Chondrocyte (in vitro differentiated cells): ENCODE data around the gene ZNF254. TPM values are rescaled to one million over a fixed set of nuclear protein-coding genes. Genes with fewer than 3 reads are reported as not detected.

Experiments
- DNase-seq: peaks from one replicate; pipeline ENCODE4 v3.0.0; 2021; ENCODE audit warnings: mixed read lengths, low spot score
- H3K27ac Mint-ChIP-seq: one replicate; pipeline ENCODE4 v1.8.0; 2021; ENCODE audit warnings: mild to moderate bottlenecking, moderate library complexity, mixed read lengths; ENCODE audit not compliant: unreplicated experiment
- H3K27me3 Mint-ChIP-seq: 2 replicates; pipeline ENCODE4 v1.8.0; 2021; ENCODE audit warnings: low read depth, mixed read lengths
- H3K36me3 Mint-ChIP-seq: 2 replicates; pipeline ENCODE4 v1.8.0; 2021; ENCODE audit warnings: low read depth, mixed read lengths
- H3K4me1 Mint-ChIP-seq: 2 replicates; pipeline ENCODE4 v1.8.0; 2021; ENCODE audit warnings: low read depth, mild to moderate bottlenecking, mixed read lengths
- H3K4me3 Mint-ChIP-seq: one replicate; pipeline ENCODE4 v1.8.0; 2021; ENCODE audit warnings: mild to moderate bottlenecking, moderate library complexity, mixed read lengths; ENCODE audit not compliant: unreplicated experiment
- H3K9me3 Mint-ChIP-seq: 2 replicates; pipeline ENCODE4 v1.8.0; 2021; ENCODE audit warnings: low read depth, mixed read lengths
- total RNA-seq: library from RNA; stranded (reverse); gene quantifications from 3 replicates; pipeline ENCODE4 v1.2.1, GENCODE V29; 2021
- TF ChIP-seq, protein P1 (sequence below): fragments of 200-600 bp; sonication (generic); IDR thresholded peaks from 2 replicates; pipeline ENCODE4 v1.5.0; 2021; ENCODE audit warnings: antibody characterized with exemption, mild to moderate bottlenecking, moderate library complexity

The ZNF254 gene
- total RNA-seq, 1 donor from 2014 or later, result 13.1 TPM

DNA sequence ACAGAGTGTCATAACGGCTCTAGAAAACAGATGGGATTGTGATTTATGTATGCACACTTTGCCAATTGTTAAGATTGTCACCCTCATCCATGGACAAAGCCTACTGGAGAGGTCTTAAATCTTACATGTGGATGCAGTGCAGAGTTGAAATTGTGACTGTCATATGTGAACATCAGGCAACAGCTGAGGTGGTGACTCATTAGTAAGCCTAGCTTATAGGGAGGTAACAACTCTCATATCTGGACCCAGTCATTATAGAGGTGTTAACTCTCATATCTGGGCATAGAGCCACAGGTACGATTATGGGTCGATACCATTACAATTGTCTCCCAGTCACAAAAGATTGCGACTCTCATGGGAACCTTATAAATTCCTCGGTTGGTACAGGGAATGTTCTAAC, 29.8 kb upstream of the ZNF254 start:
- no peak for DNase-seq
- Mint-ChIP-seq H3K4me1 (peaks cover 11% of the 10 kb centered on the region), H3K9me3 (no peaks in the 10 kb centered on the region), H3K36me3 (peaks cover 47% of the 10 kb centered on the region), H3K27me3 (no peaks in the 10 kb centered on the region), H3K4me3 (no peak overlapping the region), H3K27ac (no peak overlapping the region)
- TF ChIP-seq, protein P1, sequence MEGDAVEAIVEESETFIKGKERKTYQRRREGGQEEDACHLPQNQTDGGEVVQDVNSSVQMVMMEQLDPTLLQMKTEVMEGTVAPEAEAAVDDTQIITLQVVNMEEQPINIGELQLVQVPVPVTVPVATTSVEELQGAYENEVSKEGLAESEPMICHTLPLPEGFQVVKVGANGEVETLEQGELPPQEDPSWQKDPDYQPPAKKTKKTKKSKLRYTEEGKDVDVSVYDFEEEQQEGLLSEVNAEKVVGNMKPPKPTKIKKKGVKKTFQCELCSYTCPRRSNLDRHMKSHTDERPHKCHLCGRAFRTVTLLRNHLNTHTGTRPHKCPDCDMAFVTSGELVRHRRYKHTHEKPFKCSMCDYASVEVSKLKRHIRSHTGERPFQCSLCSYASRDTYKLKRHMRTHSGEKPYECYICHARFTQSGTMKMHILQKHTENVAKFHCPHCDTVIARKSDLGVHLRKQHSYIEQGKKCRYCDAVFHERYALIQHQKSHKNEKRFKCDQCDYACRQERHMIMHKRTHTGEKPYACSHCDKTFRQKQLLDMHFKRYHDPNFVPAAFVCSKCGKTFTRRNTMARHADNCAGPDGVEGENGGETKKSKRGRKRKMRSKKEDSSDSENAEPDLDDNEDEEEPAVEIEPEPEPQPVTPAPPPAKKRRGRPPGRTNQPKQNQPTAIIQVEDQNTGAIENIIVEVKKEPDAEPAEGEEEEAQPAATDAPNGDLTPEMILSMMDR, result no peak

DNA sequence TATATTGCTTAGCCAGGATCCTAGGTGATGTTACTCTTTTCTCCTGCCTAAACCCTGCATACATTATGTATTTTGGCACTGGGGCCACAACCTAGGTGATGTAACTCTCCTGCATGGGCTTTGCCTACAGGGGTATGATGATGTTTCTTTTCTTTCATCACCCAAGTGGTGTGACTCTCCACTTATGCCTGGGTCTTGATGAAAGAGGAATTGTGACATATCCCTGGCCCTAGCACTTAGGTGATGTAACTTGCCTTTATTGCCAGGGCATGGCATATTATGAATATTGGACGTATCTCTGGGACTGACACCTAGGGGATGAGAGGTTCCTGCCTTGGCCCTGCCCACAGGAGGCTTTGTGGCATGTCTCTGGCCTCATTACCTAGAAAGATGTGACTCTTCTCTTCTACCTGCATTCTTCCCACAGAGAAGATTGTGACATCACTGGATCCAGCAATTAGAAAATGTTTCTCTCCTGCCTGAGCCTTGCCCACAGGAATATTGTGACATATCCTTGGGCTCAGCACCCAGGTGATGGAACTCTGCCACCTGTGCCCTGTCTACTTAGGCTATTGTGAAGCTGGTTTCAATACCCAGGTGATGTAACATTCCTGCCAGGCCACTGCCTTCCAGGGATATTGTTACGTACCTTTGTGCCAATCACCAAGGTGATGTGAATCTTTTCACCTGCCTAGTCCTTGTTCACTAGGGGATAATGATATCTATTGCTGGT, 27.3 kb upstream of the ZNF254 start:
- no peak overlapping the region for H3K27ac Mint-ChIP-seq
- peaks cover 31% of the 10 kb centered on the region for H3K36me3 Mint-ChIP-seq
- no peaks in the 10 kb centered on the region for H3K27me3 Mint-ChIP-seq
- H3K4me1 Mint-ChIP-seq, result no peaks in the 10 kb centered on the region
- no peak overlapping the region for H3K4me3 Mint-ChIP-seq
- no peaks in the 10 kb centered on the region for H3K9me3 Mint-ChIP-seq
- TF ChIP-seq, protein P1, result no peak
- DNase-seq, result no peak

DNA sequence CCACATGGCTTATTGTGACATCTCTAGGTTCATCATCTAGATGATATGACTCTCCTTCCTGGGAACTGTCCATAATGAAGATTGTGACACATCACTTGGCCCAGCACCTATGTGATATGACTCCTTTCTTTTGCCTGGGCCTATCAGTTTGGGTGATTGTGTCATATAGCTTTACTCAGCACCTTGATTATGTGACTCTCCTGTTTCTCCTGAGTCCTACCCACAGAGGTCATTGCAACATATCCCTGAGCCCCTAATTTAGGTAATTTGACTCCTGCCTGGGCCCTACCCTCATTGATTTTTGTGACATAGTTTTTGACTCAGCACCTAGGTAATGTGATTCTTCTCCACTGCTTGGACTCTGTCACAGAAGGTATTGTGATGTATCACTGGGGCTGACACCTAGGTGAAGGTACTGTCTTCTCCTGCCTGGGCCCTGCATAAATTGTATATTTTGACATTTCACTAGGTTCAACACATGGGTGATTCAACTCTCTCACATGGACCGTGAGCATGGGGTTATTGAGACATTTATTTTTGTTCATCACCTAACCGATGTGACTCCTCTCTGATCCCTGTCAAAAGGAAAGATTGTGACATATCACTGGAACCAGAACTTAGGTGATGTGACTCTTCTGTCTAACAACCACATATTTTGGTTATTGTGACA, 26.2 kb upstream of the ZNF254 start:
- DNase-seq, result no peak
- Mint-ChIP-seq H3K27me3 (no peaks in the 10 kb centered on the region), H3K36me3 (peaks cover 29% of the 10 kb centered on the region), H3K9me3 (no peaks in the 10 kb centered on the region), H3K4me1 (no peaks in the 10 kb centered on the region), H3K4me3 (no peak overlapping the region), H3K27ac (no peak overlapping the region)
- TF ChIP-seq, protein P1, result no peak

DNA sequence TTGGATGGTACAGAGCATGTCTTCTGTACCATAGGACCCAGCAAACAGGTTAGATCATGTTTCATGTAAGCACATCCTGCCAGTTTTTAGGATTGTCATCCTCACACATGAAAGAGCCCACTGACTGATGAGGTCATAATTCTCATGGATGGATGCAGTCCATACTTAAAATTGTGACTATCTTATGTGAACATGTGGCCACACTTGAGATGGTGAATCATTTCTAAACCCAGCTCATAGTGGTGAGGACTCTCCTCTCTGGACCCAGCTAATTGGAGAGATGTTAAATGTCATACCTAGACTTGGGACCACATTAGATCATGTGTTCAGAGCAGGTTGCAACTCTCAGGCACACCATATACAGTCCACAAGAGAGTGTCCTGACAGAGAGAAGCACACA, 24.8 kb upstream of the ZNF254 start:
- TF ChIP-seq, protein P1, result no peak
- Mint-ChIP-seq H3K4me1 (no peaks in the 10 kb centered on the region), H3K9me3 (no peaks in the 10 kb centered on the region), H3K36me3 (peaks cover 24% of the 10 kb centered on the region), H3K4me3 (no peak overlapping the region), H3K27ac (no peak overlapping the region), H3K27me3 (no peaks in the 10 kb centered on the region)
- DNase-seq, result no peak

DNA sequence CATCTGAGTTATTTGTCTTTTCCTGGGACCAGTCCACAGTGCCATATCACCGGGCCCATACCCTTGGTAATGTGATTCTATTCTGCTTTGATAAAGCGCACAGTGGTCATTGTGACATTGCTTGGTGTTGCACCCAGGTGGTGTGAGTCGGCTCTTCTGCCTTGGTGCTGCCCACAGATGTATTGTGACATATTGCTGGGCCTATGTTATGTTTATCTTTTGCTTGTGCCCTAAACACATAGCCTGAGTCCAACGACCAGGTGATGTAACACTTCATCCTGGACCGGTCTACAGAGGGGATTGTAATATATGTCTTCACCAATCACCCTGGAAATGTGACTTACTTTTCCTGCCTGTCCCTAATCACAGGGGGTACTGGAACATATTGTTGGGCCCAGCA, 23.7 kb upstream of the ZNF254 start:
- no peaks in the 10 kb centered on the region for H3K9me3 Mint-ChIP-seq
- H3K27ac Mint-ChIP-seq, result no peak overlapping the region
- TF ChIP-seq, protein P1, result no peak
- DNase-seq, result no peak
- no peaks in the 10 kb centered on the region for H3K27me3 Mint-ChIP-seq
- no peaks in the 10 kb centered on the region for H3K4me1 Mint-ChIP-seq
- H3K4me3 Mint-ChIP-seq, result no peak overlapping the region
- peaks cover 26% of the 10 kb centered on the region for H3K36me3 Mint-ChIP-seq
